Superior temporal gyrus (tissue), 1 donor: Measurements from ENCODE around the gene AXIN2.
"Not testable (repeated sequence)": the region's sequence is repeated elsewhere in the genome, so short reads cannot be mapped to it uniquely, and the experiment has no call there.

Experiments used
- DNase-seq: peaks from one replicate; pipeline ENCODE4 v3.0.0-alpha.2; 2016; ENCODE audit errors: extremely low spot score

AXIN2 gene

GRCh38 chr17:65518256-65518655, 43.2 kb downstream of the AXIN2 start:
- no peak for DNase-seq

GRCh38 chr17:65515959-65516948, 45.2 kb downstream of the AXIN2 start:
- no peak for DNase-seq

- DNase-seq: no peak
Observed at GRCh38 chr17:65515512-65515911, 45.9 kb downstream of the AXIN2 start.

- peak; percentile 22 for DNase-seq
Observed at GRCh38 chr17:65514541-65514940, 46.9 kb downstream of the AXIN2 start.

- peak; percentile 13 for DNase-seq
Observed at GRCh38 chr17:65514082-65514481, 47.4 kb downstream of the AXIN2 start.

GRCh38 chr17:65511316-65511715, 50.1 kb downstream of the AXIN2 start:
- DNase-seq: no peak

- no peak for DNase-seq
Observed at GRCh38 chr17:65509032-65509431, 52.4 kb downstream of the AXIN2 start.

GRCh38 chr17:65504673-65505072, 56.8 kb downstream of the AXIN2 start:
- DNase-seq: not testable (repeated sequence)

- DNase-seq: no peak
Observed at GRCh38 chr17:65504141-65504540, 57.3 kb downstream of the AXIN2 start.

GRCh38 chr17:65503557-65503956, 57.9 kb downstream of the AXIN2 start:
- no peak for DNase-seq

GRCh38 chr17:65498816-65499215, 62.6 kb downstream of the AXIN2 start:
- peak; percentile 27 for DNase-seq

GRCh38 chr17:65496801-65497200, 64.6 kb downstream of the AXIN2 start:
- no peak for DNase-seq

GRCh38 chr17:65495122-65496055, 66.1 kb downstream of the AXIN2 start:
- DNase-seq: no peak

GRCh38 chr17:65489413-65490155, 71.9 kb downstream of the AXIN2 start:
- DNase-seq: no peak

GRCh38 chr17:65488665-65489064, 72.8 kb downstream of the AXIN2 start:
- no peak for DNase-seq

- no peak for DNase-seq
Observed at GRCh38 chr17:65487990-65488389, 73.5 kb downstream of the AXIN2 start.

GRCh38 chr17:65487161-65487560, 74.3 kb downstream of the AXIN2 start:
- DNase-seq: no peak

GRCh38 chr17:65485388-65486299, 75.8 kb downstream of the AXIN2 start:
- no peak for DNase-seq

GRCh38 chr17:65484405-65484804, 77.0 kb downstream of the AXIN2 start:
- not testable (repeated sequence) for DNase-seq

- DNase-seq: no peak
Observed at GRCh38 chr17:65483438-65483837, 78.0 kb downstream of the AXIN2 start.

GRCh38 chr17:65482201-65482600, 79.2 kb downstream of the AXIN2 start:
- no peak for DNase-seq
